Spinal cord (tissue), 10 donors: ENCODE measurements around the gene PDE11A. TPM values are rescaled to one million over a fixed set of nuclear protein-coding genes. Genes with fewer than 3 reads are reported as not detected.
A peak's percentile ranks its signal among the peaks of the same experiment; 100 is the strongest.

Experiments
- DNase-seq, 6 donors: peaks; one replicate each; pipeline versions ENCODE4 v3.0.0 to v3.0.0-alpha.2; 2013 to 2015; ENCODE audit warnings: low spot score in 6 of 6, low read depth in 4 of 6
- H3K27ac ChIP-seq: one replicate; pipeline ENCODE4 v1.5.1; 2013; ENCODE audit warnings: low read depth, low read length, control low read depth
- H3K27me3 ChIP-seq: one replicate; pipeline ENCODE4 v1.6.1; 2013; ENCODE audit warnings: low read length; ENCODE audit not compliant: control insufficient read depth, insufficient read depth
- H3K36me3 ChIP-seq: one replicate; pipeline ENCODE4 v1.6.1; 2013; ENCODE audit warnings: low read length; ENCODE audit not compliant: control insufficient read depth, insufficient read depth
- H3K4me1 ChIP-seq: one replicate; pipeline ENCODE4 v1.6.1; 2013; ENCODE audit warnings: low read length; ENCODE audit not compliant: control insufficient read depth, insufficient read depth
- H3K4me3 ChIP-seq: one replicate; pipeline ENCODE4 v1.5.1; 2013; ENCODE audit warnings: low read depth, low read length, control low read depth
- H3K9me3 ChIP-seq: one replicate; pipeline ENCODE4 v1.6.1; 2013; ENCODE audit warnings: low read length; ENCODE audit not compliant: control insufficient read depth, insufficient read depth
- WGBS: methylation state at CpG from one replicate; pipeline ENCODE4 v1.1.5; 2013; ENCODE audit warnings: missing lambda C conversion rate; ENCODE audit not compliant: insufficient coverage; 5-methylcytosine and 5-hydroxymethylcytosine counted together
- long read RNA-seq, 4 donors: transcript quantifications; one replicate each; lab custom pipeline, GENCODE V29; 2026
- polyA plus RNA-seq, 2 donors: library from polyadenylated mRNA; unstranded; fragments of 120-200 nt; gene quantifications; one replicate each; pipeline ENCODE4 v1.2.1, GENCODE V29; 2013; ENCODE audit not compliant: insufficient read length in 2 of 2
- total RNA-seq, 2 donors: library from RNA; depleted of rRNA in 1 of 2; stranded (reverse); fragments of 120-200 nt in 1 of 2; fragments of >200 nt in 1 of 2; gene quantifications; one replicate each; pipeline versions ENCODE4 v1.2.3 to v1.2.4, GENCODE V29; 2013 to 2014
- donor health status: healthy.

Gene PDE11A
- total RNA-seq: 1 to 10 TPM; 1.9 to 6.5 TPM
- polyA plus RNA-seq: 1 to 10 TPM; 1.9 to 2.4 TPM
- long read RNA-seq, donor 1: 0 reads
- long read RNA-seq, donor 2: 0 reads
- long read RNA-seq, donor 3: 0 reads
- long read RNA-seq, donor 4: 0 reads

- Histone ChIP-seq H3K27ac (no peak within 1 kb of the TSS), H3K27me3 (peaks cover 5% of the 10 kb centered on the region), H3K9me3 (no peaks in the 10 kb centered on the region), H3K4me1 (peaks cover 13% of the 10 kb centered on the region), H3K36me3 (no peaks in the 10 kb centered on the region), H3K4me3 (peak within 1 kb of the TSS; percentile 58)
- peak in 5 of 6 donors; percentile 3 to 87 (median 29) for DNase-seq
- WGBS: 2% methylated on average over 37 of the region's 44 CpGs
Measured at GRCh38 chr2:178072383-178073301, at the start of gene PDE11A. Gene PDE11A, minus strand, starts transcription at chr2:178072777. Its CDS starts 340 bp downstream, at chr2:178072437.

GRCh38 chr2:178119179-178119922 is 46.8 kb upstream of the PDE11A start:
- H3K27me3 ChIP-seq: no peaks in the 10 kb centered on the region
- H3K4me3 ChIP-seq: no peak overlapping the region
- peaks cover under 1% of the 10 kb centered on the region for H3K36me3 ChIP-seq
- no peaks in the 10 kb centered on the region for H3K4me1 ChIP-seq
- WGBS: 75% methylated on average over 2 of the region's 3 CpGs
- H3K27ac ChIP-seq: no peak overlapping the region
- peak in 1 of 6 donors; percentile 34 for DNase-seq
- H3K9me3 ChIP-seq: no peaks in the 10 kb centered on the region

- no peak overlapping the region for H3K4me3 ChIP-seq
- no peaks in the 10 kb centered on the region for H3K36me3 ChIP-seq
- H3K27ac ChIP-seq: no peak overlapping the region
- no peak for DNase-seq
- WGBS: no CpG with 5 or more reads among the region's 1 CpG
- no peaks in the 10 kb centered on the region for H3K27me3 ChIP-seq
- H3K4me1 ChIP-seq: peaks cover 3% of the 10 kb centered on the region
- H3K9me3 ChIP-seq: no peaks in the 10 kb centered on the region
Measured at GRCh38 chr2:178117725-178118124, 45.1 kb upstream of the PDE11A start.

- Histone ChIP-seq H3K36me3 (no peaks in the 10 kb centered on the region), H3K4me3 (no peak overlapping the region), H3K9me3 (no peaks in the 10 kb centered on the region), H3K27ac (no peak overlapping the region), H3K4me1 (peaks cover 5% of the 10 kb centered on the region), H3K27me3 (no peaks in the 10 kb centered on the region)
- DNase-seq: no peak
Measured at GRCh38 chr2:178115271-178115670, 42.7 kb upstream of the PDE11A start.

- WGBS: 92% methylated on average over 2 of the region's 2 CpGs
- Histone ChIP-seq H3K9me3 (no peaks in the 10 kb centered on the region), H3K4me3 (no peak overlapping the region), H3K27me3 (no peaks in the 10 kb centered on the region), H3K27ac (no peak overlapping the region), H3K4me1 (peaks cover 5% of the 10 kb centered on the region), H3K36me3 (no peaks in the 10 kb centered on the region)
- DNase-seq: no peak
Measured at GRCh38 chr2:178114462-178114861, 41.9 kb upstream of the PDE11A start.

GRCh38 chr2:178112202-178113152 is 39.9 kb upstream of the PDE11A start, which contains the start of gene RBM45:
Gene RBM45, plus strand, starts transcription at chr2:178112437. Its CDS starts 110 bp downstream, at chr2:178112547.
- H3K9me3 ChIP-seq: no peaks in the 10 kb centered on the region
- WGBS: under 1% methylated on average over 56 of the region's 60 CpGs
- no peaks in the 10 kb centered on the region for H3K36me3 ChIP-seq
- peak within 1 kb of the TSS; percentile 97 for H3K4me3 ChIP-seq
- H3K27me3 ChIP-seq: no peaks in the 10 kb centered on the region
- H3K27ac ChIP-seq: peak within 1 kb of the TSS; percentile 76
- peak; percentile 75 to 97 (median 80) for DNase-seq
- H3K4me1 ChIP-seq: peaks cover 5% of the 10 kb centered on the region

GRCh38 chr2:178111743-178112142 is 39.2 kb upstream of the PDE11A start:
- no peaks in the 10 kb centered on the region for H3K9me3 ChIP-seq
- no CpG with 5 or more reads among the region's 1 CpG for WGBS
- no peak for DNase-seq
- no peaks in the 10 kb centered on the region for H3K27me3 ChIP-seq
- peak overlapping the region; percentile 97 for H3K4me3 ChIP-seq
- H3K27ac ChIP-seq: peak overlapping the region; percentile 76
- H3K4me1 ChIP-seq: peaks cover 5% of the 10 kb centered on the region
- no peaks in the 10 kb centered on the region for H3K36me3 ChIP-seq

GRCh38 chr2:178110681-178111080 is 38.1 kb upstream of the PDE11A start:
- H3K4me3 ChIP-seq: no peak overlapping the region
- H3K9me3 ChIP-seq: no peaks in the 10 kb centered on the region
- H3K4me1 ChIP-seq: peaks cover 5% of the 10 kb centered on the region
- H3K27ac ChIP-seq: no peak overlapping the region
- no peaks in the 10 kb centered on the region for H3K36me3 ChIP-seq
- 100% methylated on average over 2 of the region's 4 CpGs for WGBS
- DNase-seq: no peak
- no peaks in the 10 kb centered on the region for H3K27me3 ChIP-seq

GRCh38 chr2:178109813-178110212 is 37.2 kb upstream of the PDE11A start:
- peak; percentile 6 to 86 (median 20) for DNase-seq
- no peaks in the 10 kb centered on the region for H3K36me3 ChIP-seq
- no peak overlapping the region for H3K27ac ChIP-seq
- H3K9me3 ChIP-seq: no peaks in the 10 kb centered on the region
- no CpG with 5 or more reads among the region's 1 CpG for WGBS
- H3K27me3 ChIP-seq: no peaks in the 10 kb centered on the region
- H3K4me1 ChIP-seq: peaks cover 5% of the 10 kb centered on the region
- no peak overlapping the region for H3K4me3 ChIP-seq
